GM18873 (cell line): Measurements from ENCODE around the gene OR6V1.
"Not testable (repeated sequence)": the region's sequence is repeated elsewhere in the genome, so short reads cannot be mapped to it uniquely, and the experiment has no call there.

Source experiments
- ATAC-seq: cut with Tn5 transposase; IDR thresholded peaks from one replicate; pipeline ENCODE4 v1.9.1; 2021; ENCODE audit warnings: mild to moderate bottlenecking, moderate library complexity, moderate number of reproducible peaks; ENCODE audit not compliant: unreplicated experiment, low FRiP score

The OR6V1 gene

GRCh38 chr7:143042159-143042789, 9.9 kb upstream of the OR6V1 start:
- ATAC-seq = no peak

DNA sequence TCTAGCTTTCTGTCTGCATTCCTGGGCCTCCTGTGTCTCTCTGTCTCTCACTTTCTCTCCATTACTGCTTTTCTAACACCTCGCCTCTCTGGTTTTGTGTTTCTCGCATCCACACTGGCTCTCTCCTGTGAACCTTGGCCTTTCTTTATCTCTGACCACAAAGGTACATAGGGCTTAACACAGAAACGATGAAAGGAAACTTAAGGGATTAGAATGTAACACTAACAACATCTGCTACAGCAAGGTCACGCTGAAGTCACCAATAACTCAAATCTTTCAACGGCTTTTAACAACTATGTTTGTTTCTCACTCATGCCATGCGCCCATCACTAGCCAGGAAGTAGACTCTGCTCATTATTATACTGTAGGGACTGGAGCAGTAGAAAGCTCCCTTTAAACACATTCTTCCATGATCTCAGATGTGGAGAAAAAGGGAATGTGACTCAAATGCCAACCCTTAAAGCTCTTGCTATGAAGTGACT, 9.3 kb upstream of the OR6V1 start:
- no peak for ATAC-seq

DNA sequence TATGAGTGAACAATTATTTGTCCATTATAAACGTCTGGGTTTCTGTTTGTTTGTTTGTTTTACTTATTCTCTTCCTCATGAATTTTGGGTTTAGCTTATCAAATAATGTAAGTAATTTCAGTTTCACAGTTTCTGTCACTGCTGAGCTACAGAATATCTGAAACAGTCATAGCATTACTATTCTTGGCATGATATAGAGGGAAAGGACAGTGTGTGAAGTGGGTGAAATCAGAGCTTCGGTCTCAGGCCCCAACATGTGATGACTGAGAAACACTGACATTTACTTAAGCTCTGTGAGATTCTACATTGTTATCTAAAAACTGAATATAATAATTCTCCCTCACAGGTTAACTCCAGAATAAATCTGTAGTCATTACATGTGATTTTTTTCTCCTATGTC, 8.8 kb upstream of the OR6V1 start:
- no peak for ATAC-seq

DNA sequence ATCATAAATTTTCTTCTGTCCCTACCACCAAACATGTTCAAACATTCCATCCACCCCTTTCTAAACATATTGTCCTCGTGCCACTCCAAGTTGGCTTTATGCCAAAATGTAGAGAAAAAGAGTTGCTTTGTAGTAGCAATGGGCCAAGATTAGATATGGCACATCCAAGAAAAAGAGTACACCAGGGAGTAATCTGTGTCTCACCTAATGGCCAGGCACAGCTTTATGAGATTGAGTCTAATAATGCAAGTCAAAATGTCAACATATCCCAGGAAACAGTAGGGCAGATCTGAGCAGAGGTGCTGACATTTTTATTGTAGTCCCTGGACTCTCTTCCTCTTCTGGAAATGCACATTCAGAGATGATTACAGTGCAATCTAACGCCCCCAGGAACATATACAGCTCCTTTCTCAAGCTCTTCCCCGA, 5.7 kb upstream of the OR6V1 start:
- ATAC-seq = no peak

- ATAC-seq = no peak
Observed at GRCh38 chr7:143047326-143047725, 4.8 kb upstream of the OR6V1 start.

GRCh38 chr7:143048827-143049226, 3.3 kb upstream of the OR6V1 start:
- ATAC-seq = no peak

GRCh38 chr7:143049362-143049761, 2.8 kb upstream of the OR6V1 start:
- no peak for ATAC-seq

DNA sequence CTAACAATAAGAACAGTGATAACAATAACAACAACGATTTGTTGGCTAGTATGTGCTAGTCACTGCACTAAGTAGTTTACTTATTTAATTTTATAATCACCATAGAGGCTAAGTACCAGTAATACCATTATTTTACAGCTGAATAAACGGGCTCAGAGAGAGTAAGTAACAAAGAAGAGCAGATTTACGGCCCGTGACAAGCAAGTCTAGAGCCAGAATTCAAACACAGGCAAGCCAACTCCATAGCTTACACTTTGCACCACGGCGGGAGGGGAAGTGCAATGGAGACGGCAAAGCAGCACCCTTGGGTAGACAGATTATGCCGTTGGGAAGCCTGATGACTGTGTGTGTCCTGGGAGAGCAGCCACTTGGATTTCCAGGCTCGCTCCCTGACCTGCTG, 1.2 kb upstream of the OR6V1 start:
- ATAC-seq = no peak

GRCh38 chr7:143054621-143055020, 2.5 kb downstream of the OR6V1 start:
- no peak for ATAC-seq

GRCh38 chr7:143055754-143056153, 3.6 kb downstream of the OR6V1 start:
- no peak for ATAC-seq

- no peak for ATAC-seq
Observed at GRCh38 chr7:143063741-143064140, 11.6 kb downstream of the OR6V1 start.

GRCh38 chr7:143068446-143068845, 16.3 kb downstream of the OR6V1 start:
- no peak for ATAC-seq

DNA sequence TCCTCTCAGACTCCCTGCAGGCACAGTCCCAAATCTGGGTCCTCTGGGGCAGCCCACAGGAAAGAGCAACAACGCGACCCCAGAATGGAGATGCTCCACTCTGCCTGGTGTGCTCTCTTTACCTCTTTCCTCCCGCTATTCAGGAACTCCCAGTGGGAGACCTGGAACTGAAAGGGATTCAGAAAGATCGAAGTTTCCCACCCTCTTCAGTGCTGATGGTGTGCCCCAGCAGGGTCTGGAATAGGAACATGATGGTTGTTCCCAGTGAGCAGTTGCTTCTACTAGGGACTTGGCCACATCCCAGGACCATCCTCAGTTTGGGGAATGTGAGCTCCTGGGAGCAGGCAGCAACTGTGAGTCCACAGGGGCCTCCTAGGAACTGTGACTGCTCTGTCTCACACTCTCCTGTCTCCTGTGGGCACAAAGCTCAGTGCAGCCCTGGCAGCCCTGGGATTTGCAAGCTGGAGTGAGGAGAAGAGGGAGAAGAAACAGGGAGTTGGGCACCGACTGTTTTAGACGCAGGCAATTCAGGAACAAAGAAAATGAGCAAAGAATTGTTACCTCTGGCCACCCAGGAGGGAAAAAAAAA, 17.9 kb downstream of the OR6V1 start:
- no peak for ATAC-seq

GRCh38 chr7:143073556-143073955, 21.4 kb downstream of the OR6V1 start:
- ATAC-seq = no peak

DNA sequence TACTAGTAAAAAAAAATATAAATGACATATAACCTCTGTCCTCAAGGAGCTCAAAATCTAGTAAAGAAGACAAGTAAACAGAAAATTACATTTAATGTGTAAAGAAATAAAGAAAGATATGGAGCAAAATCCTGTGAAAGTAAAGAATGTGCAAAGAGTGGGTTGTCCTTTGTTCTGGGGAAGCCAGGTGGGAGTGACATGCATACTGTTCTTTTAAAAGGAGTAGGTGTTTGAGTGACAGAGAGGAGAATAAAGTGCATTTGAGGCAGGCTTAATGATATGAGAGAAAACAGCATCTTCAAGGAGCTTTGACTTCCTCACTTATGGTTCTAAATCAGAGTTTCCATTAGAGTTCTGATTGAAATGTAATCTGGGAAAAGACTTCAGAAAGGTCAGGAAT, 22.0 kb downstream of the OR6V1 start:
- ATAC-seq = no peak

GRCh38 chr7:143085109-143085508, 33.0 kb downstream of the OR6V1 start:
- ATAC-seq = no peak

DNA sequence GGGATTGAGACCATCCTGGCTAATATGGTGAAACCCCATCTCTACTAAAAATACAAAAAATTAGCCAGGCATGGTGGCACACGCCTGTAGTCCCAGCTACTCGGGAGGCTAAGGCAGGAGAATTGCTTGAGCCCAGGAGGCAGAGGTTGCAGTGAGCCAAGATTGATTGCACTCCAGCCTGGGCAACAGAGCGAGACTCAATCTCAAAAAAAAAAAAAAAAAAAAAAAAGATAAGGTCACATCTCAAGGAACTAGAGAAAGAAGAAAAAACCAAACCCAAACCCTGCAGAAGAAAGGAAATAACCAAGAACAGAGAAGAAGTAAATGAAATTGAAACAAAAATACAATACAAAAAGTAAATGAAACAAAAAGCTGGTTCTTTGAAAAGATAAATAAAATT, 33.5 kb downstream of the OR6V1 start:
- ATAC-seq = not testable (repeated sequence)

- ATAC-seq = not testable (repeated sequence)
Observed at GRCh38 chr7:143088549-143089231, 36.5 kb downstream of the OR6V1 start.

- no peak for ATAC-seq
Observed at GRCh38 chr7:143096146-143096545, 44.0 kb downstream of the OR6V1 start.

- not testable (repeated sequence) for ATAC-seq
Observed at GRCh38 chr7:143099579-143099978, 47.4 kb downstream of the OR6V1 start.
